Subcutaneous adipose tissue (tissue), 4 donors: ENCODE data around the gene SCAF1. TPM values are rescaled to one million over a fixed set of nuclear protein-coding genes. Genes with fewer than 3 reads are reported as not detected.

ENCODE experiments used
- CTCF ChIP-seq: fragments of 450-650 bp; IDR thresholded peaks from one replicate; pipeline ENCODE4 v1.5.1; 2016; ENCODE audit warnings: low read depth, mild to moderate bottlenecking, control low read depth, antibody characterized with exemption, moderate library complexity
- small RNA-seq: library from RNA; depleted of rRNA; stranded (forward); fragments of <200 nt; gene quantifications from one replicate; pipeline ENCODE3, GENCODE V24; 2016
- total RNA-seq, 4 donors: library from RNA; depleted of rRNA; stranded (reverse); fragments of >200 nt; gene quantifications; one replicate each; pipeline ENCODE4 v1.1.0, GENCODE V29; 2016

SCAF1 gene
- total RNA-seq, 4 donors from 2014 or later = 8.8 to 33.3 (median 11.3) TPM

- TF ChIP-seq CTCF = no peak
Observed at GRCh38 chr19:49705919-49706318, 63.9 kb downstream of the SCAF1 start.

Small RNA genes lying within 50 kb of the gene (small RNA-seq; reads per million reads assigned to genes)
- gene MIR5088 = not detected

Other genes starting within 250 kb of the SCAF1 start
- gene PTH2, start 218.8 kb upstream of the SCAF1 start, total RNA-seq = not detected
- not detected for gene GFY, start 216.8 kb upstream of the SCAF1 start, total RNA-seq
- gene SLC17A7, start 200.7 kb upstream of the SCAF1 start, total RNA-seq = 1 to 10 TPM; 1.7 to 3.6 (median 2.8) TPM
- 10 to 100 TPM; 53.3 to 99.7 (median 83.2) TPM for gene PIH1D1, start 190.4 kb upstream of the SCAF1 start, total RNA-seq
- gene ALDH16A1, start 189.0 kb upstream of the SCAF1 start, total RNA-seq = 10 to 100 TPM; 35.4 to 80.4 (median 50.3) TPM
- 10 to 100 TPM in 1 of 4 donors, 1 to 10 TPM in 3; 3.2 to 11.5 (median 4.4) TPM for gene FLT3LG, start 168.0 kb upstream of the SCAF1 start, total RNA-seq
- 1,000 to 10,000 TPM; 2,421 to 3,217 (median 2,855) TPM for gene RPL13A, start 154.6 kb upstream of the SCAF1 start, total RNA-seq
- gene RPS11, start 145.8 kb upstream of the SCAF1 start, total RNA-seq = 1,000 to 10,000 TPM; 3,504 to 5,080 (median 4,743) TPM
- 100 to 1,000 TPM; 208 to 517 (median 336) TPM for gene FCGRT, start 129.5 kb upstream of the SCAF1 start, total RNA-seq
- gene RCN3, start 114.2 kb upstream of the SCAF1 start, total RNA-seq = 10 to 100 TPM; 21.4 to 45.1 (median 36.7) TPM
- 10 to 100 TPM; 39.1 to 63.4 (median 49.0) TPM for gene NOSIP, start 61.7 kb upstream of the SCAF1 start, total RNA-seq
- gene PRRG2, start 60.9 kb upstream of the SCAF1 start, total RNA-seq = under 1 TPM in 2 of 4 donors, not detected in 2; 0.51 to 0.75 TPM
- gene PRR12, start 51.0 kb upstream of the SCAF1 start, total RNA-seq = 10 to 100 TPM in 1 of 4 donors, 1 to 10 TPM in 3; 4.6 to 15.4 (median 6.2) TPM
- 100 to 1,000 TPM in 2 of 4 donors, 10 to 100 TPM in 2; 62.9 to 113 (median 101) TPM for gene RRAS, start 2.1 kb upstream of the SCAF1 start, total RNA-seq
- 10 to 100 TPM; 21.8 to 66.5 (median 39.0) TPM for gene IRF3, start 23.6 kb downstream of the SCAF1 start, total RNA-seq
- gene BCL2L12, start 23.7 kb downstream of the SCAF1 start, total RNA-seq = 1 to 10 TPM; 2.1 to 7.9 (median 3.3) TPM
- gene PRMT1, start 35.1 kb downstream of the SCAF1 start, total RNA-seq = 100 to 1,000 TPM in 1 of 4 donors, 10 to 100 TPM in 3; 63.8 to 104 (median 78.2) TPM
- 1 to 10 TPM in 3 of 4 donors, not detected in 1; 1.0 to 2.6 (median 2.1) TPM for gene ADM5, start 47.4 kb downstream of the SCAF1 start, total RNA-seq
- 1 to 10 TPM in 1 of 4 donors, under 1 TPM in 2, not detected in 1; 0.38 to 2.6 (median 0.85) TPM for gene CPT1C, start 48.9 kb downstream of the SCAF1 start, total RNA-seq
- 1 to 10 TPM in 1 of 4 donors, under 1 TPM in 3; 0.49 to 2.8 (median 0.59) TPM for gene TSKS, start 121.1 kb downstream of the SCAF1 start, total RNA-seq
- 100 to 1,000 TPM in 1 of 4 donors, 10 to 100 TPM in 3; 48.9 to 112 (median 57.9) TPM for gene AP2A1, start 124.8 kb downstream of the SCAF1 start, total RNA-seq
- gene FUZ, start 171.1 kb downstream of the SCAF1 start, total RNA-seq = 10 to 100 TPM in 3 of 4 donors, 1 to 10 TPM in 1; 6.7 to 18.6 (median 13.3) TPM
- gene MED25, start 176.1 kb downstream of the SCAF1 start, total RNA-seq = 10 to 100 TPM; 15.2 to 30.5 (median 16.4) TPM
- 10 to 100 TPM; 39.3 to 65.9 (median 44.2) TPM for gene PTOV1, start 208.9 kb downstream of the SCAF1 start, total RNA-seq
- 10 to 100 TPM; 25.9 to 48.0 (median 38.7) TPM for gene PNKP, start 225.4 kb downstream of the SCAF1 start, total RNA-seq
- gene AKT1S1, start 235.1 kb downstream of the SCAF1 start, total RNA-seq = 10 to 100 TPM in 2 of 4 donors, 1 to 10 TPM in 2; 5.5 to 20.3 (median 9.1) TPM
- gene TBC1D17, start 235.5 kb downstream of the SCAF1 start, total RNA-seq = 10 to 100 TPM; 19.2 to 60.8 (median 29.1) TPM